ENCODE data around the gene MCM9.

Gene MCM9

GRCh38 chr6:118791499-118791898, 143.5 kb downstream of the MCM9 start:
- no peak overlapping the region for H3K27ac ChIP-seq (ENCODE audit: low read depth in 2 of 2, low read length in 2 of 2)
- H3K36me3 ChIP-seq (ENCODE audit: control insufficient read depth in 2 of 2, insufficient read depth in 2 of 2, low read length in 2 of 2), result no peaks in the 10 kb centered on the region

DNA sequence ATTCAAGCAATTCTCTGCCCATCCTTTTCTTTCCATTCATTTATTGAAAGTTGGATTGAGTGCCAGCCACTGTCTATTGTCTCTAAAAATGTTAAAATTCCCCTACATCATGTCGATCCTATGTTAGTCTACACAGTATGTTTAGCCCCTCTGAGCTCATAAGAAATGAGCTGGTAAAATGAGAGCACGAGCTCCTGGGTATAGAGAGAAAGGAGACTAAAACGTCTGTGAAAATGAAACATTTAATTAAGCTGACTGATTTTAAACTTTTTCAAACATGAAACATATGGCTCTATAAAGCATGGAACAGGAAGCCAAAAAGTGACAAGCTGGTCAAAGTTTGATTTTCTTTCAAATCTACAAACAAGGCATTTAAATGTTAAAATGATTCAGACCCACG, 145.0 kb downstream of the MCM9 start:
- Histone ChIP-seq H3K4me1 (ENCODE audit: control insufficient read depth in 2 of 2, insufficient read depth in 2 of 2, low read length in 2 of 2) (no peaks in the 10 kb centered on the region), H3K9ac (ENCODE audit: low read depth in 1 of 2, low read length in 2 of 2) (no peak overlapping the region), H3K4me3 (ENCODE audit: low read length in 2 of 2) (no peak overlapping the region), H3K27me3 (ENCODE audit: control insufficient read depth in 2 of 2, insufficient read depth in 2 of 2, low read length in 2 of 2) (no peaks in the 10 kb centered on the region), H3K9me3 (ENCODE audit: control insufficient read depth in 2 of 2, low read length in 2 of 2) (no peaks in the 10 kb centered on the region), H3K36me3 (ENCODE audit: control insufficient read depth in 2 of 2, insufficient read depth in 2 of 2, low read length in 2 of 2) (no peaks in the 10 kb centered on the region), H3K27ac (ENCODE audit: low read depth in 2 of 2, low read length in 2 of 2) (no peak overlapping the region)

More at GRCh38 chr6:118791499-118791898, 143.5 kb downstream of the MCM9 start:
- Histone ChIP-seq H3K27me3 (ENCODE audit: control insufficient read depth in 2 of 2, insufficient read depth in 2 of 2, low read length in 2 of 2) (no peaks in the 10 kb centered on the region), H3K9me3 (ENCODE audit: control insufficient read depth in 2 of 2, low read length in 2 of 2) (no peaks in the 10 kb centered on the region), H3K4me1 (ENCODE audit: control insufficient read depth in 2 of 2, insufficient read depth in 2 of 2, low read length in 2 of 2) (no peaks in the 10 kb centered on the region), H3K9ac (ENCODE audit: low read depth in 1 of 2, low read length in 2 of 2) (no peak overlapping the region), H3K4me3 (ENCODE audit: low read length in 2 of 2) (no peak overlapping the region)

DNA sequence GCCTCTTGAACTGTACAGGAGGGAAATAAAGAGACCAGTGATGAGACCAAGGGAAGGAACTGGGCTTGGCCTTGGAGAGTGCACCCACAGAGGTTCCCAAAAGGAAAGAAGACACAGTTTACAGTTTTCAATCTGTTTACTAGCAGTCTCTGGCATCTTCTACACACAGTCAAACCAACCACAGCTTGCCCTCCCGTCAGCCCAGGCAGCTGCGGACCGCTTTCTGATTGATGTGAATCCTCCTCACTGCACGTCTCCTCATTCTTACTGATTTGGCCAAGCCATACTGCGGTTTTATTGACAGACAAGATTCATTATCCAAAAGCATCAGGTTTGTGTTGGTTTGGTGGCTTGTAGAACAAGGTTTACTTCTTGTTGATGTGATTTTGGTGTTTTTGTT, 145.5 kb downstream of the MCM9 start:
- Histone ChIP-seq H3K27ac (ENCODE audit: low read depth in 2 of 2, low read length in 2 of 2) (no peak overlapping the region), H3K9ac (ENCODE audit: low read depth in 1 of 2, low read length in 2 of 2) (no peak overlapping the region), H3K36me3 (ENCODE audit: control insufficient read depth in 2 of 2, insufficient read depth in 2 of 2, low read length in 2 of 2) (no peaks in the 10 kb centered on the region), H3K27me3 (ENCODE audit: control insufficient read depth in 2 of 2, insufficient read depth in 2 of 2, low read length in 2 of 2) (no peaks in the 10 kb centered on the region), H3K4me3 (ENCODE audit: low read length in 2 of 2) (no peak overlapping the region), H3K4me1 (ENCODE audit: control insufficient read depth in 2 of 2, insufficient read depth in 2 of 2, low read length in 2 of 2) (no peaks in the 10 kb centered on the region), H3K9me3 (ENCODE audit: control insufficient read depth in 2 of 2, low read length in 2 of 2) (no peaks in the 10 kb centered on the region)

- Histone ChIP-seq H3K36me3 (ENCODE audit: control insufficient read depth in 2 of 2, insufficient read depth in 2 of 2, low read length in 2 of 2) (no peaks in the 10 kb centered on the region), H3K27me3 (ENCODE audit: control insufficient read depth in 2 of 2, insufficient read depth in 2 of 2, low read length in 2 of 2) (no peaks in the 10 kb centered on the region), H3K4me1 (ENCODE audit: control insufficient read depth in 2 of 2, insufficient read depth in 2 of 2, low read length in 2 of 2) (no peaks in the 10 kb centered on the region), H3K27ac (ENCODE audit: low read depth in 2 of 2, low read length in 2 of 2) (no peak overlapping the region), H3K9ac (ENCODE audit: low read depth in 1 of 2, low read length in 2 of 2) (no peak overlapping the region), H3K4me3 (ENCODE audit: low read length in 2 of 2) (no peak overlapping the region), H3K9me3 (ENCODE audit: control insufficient read depth in 2 of 2, low read length in 2 of 2) (no peaks in the 10 kb centered on the region)
Measured at GRCh38 chr6:118788702-118789101, 146.3 kb downstream of the MCM9 start.

- Histone ChIP-seq H3K9me3 (ENCODE audit: control insufficient read depth in 2 of 2, low read length in 2 of 2) (no peaks in the 10 kb centered on the region), H3K36me3 (ENCODE audit: control insufficient read depth in 2 of 2, insufficient read depth in 2 of 2, low read length in 2 of 2) (no peaks in the 10 kb centered on the region), H3K4me3 (ENCODE audit: low read length in 2 of 2) (no peak overlapping the region), H3K27ac (ENCODE audit: low read depth in 2 of 2, low read length in 2 of 2) (no peak overlapping the region), H3K27me3 (ENCODE audit: control insufficient read depth in 2 of 2, insufficient read depth in 2 of 2, low read length in 2 of 2) (no peaks in the 10 kb centered on the region), H3K9ac (ENCODE audit: low read depth in 1 of 2, low read length in 2 of 2) (no peak overlapping the region), H3K4me1 (ENCODE audit: control insufficient read depth in 2 of 2, insufficient read depth in 2 of 2, low read length in 2 of 2) (no peaks in the 10 kb centered on the region)
Measured at GRCh38 chr6:118787724-118788423, 147.1 kb downstream of the MCM9 start.

GRCh38 chr6:118786596-118787453, 148.1 kb downstream of the MCM9 start:
- no peaks in the 10 kb centered on the region for H3K4me1 ChIP-seq (ENCODE audit: control insufficient read depth in 2 of 2, insufficient read depth in 2 of 2, low read length in 2 of 2)
- H3K9me3 ChIP-seq (ENCODE audit: control insufficient read depth in 2 of 2, low read length in 2 of 2), result no peaks in the 10 kb centered on the region
- H3K27me3 ChIP-seq (ENCODE audit: control insufficient read depth in 2 of 2, insufficient read depth in 2 of 2, low read length in 2 of 2), result no peaks in the 10 kb centered on the region
- no peak overlapping the region for H3K4me3 ChIP-seq (ENCODE audit: low read length in 2 of 2)
- no peak overlapping the region for H3K9ac ChIP-seq (ENCODE audit: low read depth in 1 of 2, low read length in 2 of 2)
- no peak overlapping the region for H3K27ac ChIP-seq (ENCODE audit: low read depth in 2 of 2, low read length in 2 of 2)
- H3K36me3 ChIP-seq (ENCODE audit: control insufficient read depth in 2 of 2, insufficient read depth in 2 of 2, low read length in 2 of 2), result no peaks in the 10 kb centered on the region

DNA sequence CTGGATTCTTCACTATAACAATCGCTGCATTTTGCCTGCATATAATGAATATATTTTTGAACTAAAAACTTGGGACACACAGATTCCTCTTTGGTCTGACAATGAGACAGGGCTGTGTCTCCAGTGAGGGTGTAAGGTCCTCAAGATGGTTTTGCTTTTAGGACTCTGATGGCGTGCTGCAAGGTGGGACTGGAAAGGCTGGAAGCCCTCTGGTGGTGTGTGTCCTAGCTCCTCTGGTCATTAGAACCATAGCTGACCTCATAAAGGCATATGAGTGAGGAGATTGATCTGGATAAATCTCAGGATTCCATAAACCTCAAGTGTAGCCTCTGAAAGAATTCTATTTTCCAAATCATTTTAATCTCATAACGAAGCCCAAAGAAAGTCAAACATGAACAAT, 149.4 kb downstream of the MCM9 start:
- no peaks in the 10 kb centered on the region for H3K4me1 ChIP-seq (ENCODE audit: control insufficient read depth in 2 of 2, insufficient read depth in 2 of 2, low read length in 2 of 2)
- no peaks in the 10 kb centered on the region for H3K36me3 ChIP-seq (ENCODE audit: control insufficient read depth in 2 of 2, insufficient read depth in 2 of 2, low read length in 2 of 2)
- no peak overlapping the region for H3K9ac ChIP-seq (ENCODE audit: low read depth in 1 of 2, low read length in 2 of 2)
- H3K4me3 ChIP-seq (ENCODE audit: low read length in 2 of 2), result no peak overlapping the region
- H3K27me3 ChIP-seq (ENCODE audit: control insufficient read depth in 2 of 2, insufficient read depth in 2 of 2, low read length in 2 of 2), result no peaks in the 10 kb centered on the region
- no peak overlapping the region for H3K27ac ChIP-seq (ENCODE audit: low read depth in 2 of 2, low read length in 2 of 2)
- no peaks in the 10 kb centered on the region for H3K9me3 ChIP-seq (ENCODE audit: control insufficient read depth in 2 of 2, low read length in 2 of 2)

DNA sequence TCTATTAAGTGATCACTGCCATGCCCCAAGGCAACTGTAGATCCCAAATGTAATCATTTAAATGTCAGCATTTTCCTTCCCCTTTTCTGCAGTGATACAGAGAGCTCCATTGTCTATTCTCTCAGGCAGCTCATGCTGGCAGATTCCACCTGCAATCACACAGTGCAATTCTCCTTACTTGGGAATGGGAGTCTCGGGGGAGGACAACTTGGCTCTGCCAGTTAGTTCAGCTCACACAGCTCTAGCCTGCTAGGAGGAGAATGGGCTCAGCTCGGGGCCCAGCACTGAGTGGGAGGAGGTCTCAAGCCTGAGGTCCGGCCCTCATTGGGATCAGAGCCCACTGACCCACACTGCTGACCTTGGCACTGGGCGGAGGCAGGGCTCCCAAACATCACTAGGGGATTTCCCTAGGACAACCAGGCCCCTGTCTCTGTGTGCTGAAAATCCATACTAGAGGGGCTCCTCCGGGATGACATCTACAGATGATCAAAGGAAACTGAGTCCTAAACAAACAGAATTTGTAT, 150.3 kb downstream of the MCM9 start:
- no peak overlapping the region for H3K9ac ChIP-seq (ENCODE audit: low read depth in 1 of 2, low read length in 2 of 2)

DNA sequence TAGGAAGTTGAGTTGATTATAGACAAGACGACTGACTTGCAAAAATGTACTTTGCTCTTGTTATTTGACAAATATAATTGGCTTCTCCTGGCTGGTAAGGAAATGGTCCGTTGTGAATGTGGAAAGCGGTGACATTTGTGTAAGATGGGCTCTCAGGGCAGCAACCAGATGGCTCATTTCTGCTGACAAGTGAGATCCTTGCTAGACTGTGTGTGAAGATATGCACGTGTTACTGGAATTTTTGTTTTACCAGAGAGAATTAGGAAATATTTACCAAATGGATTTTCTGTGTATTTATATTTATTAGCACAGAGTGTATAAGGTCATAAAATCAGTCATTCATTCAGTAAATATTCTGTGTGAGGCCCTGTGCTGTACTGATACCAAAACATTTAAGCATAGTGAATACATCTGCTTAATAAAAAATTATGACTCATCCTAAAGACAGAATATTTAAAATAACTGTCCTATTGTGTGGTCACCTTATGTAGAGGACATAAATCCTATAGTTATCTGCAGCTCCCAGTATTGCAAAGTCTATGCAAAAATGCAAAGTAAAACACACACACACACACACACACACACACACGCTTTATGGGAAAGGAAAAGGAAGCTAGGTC, 150.9 kb downstream of the MCM9 start:
- H3K27me3 ChIP-seq (ENCODE audit: control insufficient read depth in 2 of 2, insufficient read depth in 2 of 2, low read length in 2 of 2), result no peaks in the 10 kb centered on the region
- no peaks in the 10 kb centered on the region for H3K4me1 ChIP-seq (ENCODE audit: control insufficient read depth in 2 of 2, insufficient read depth in 2 of 2, low read length in 2 of 2)
- no peak overlapping the region for H3K9ac ChIP-seq (ENCODE audit: low read depth in 1 of 2, low read length in 2 of 2)
- no peaks in the 10 kb centered on the region for H3K36me3 ChIP-seq (ENCODE audit: control insufficient read depth in 2 of 2, insufficient read depth in 2 of 2, low read length in 2 of 2)
- no peak overlapping the region for H3K27ac ChIP-seq (ENCODE audit: low read depth in 2 of 2, low read length in 2 of 2)
- H3K4me3 ChIP-seq (ENCODE audit: low read length in 2 of 2), result no peak overlapping the region
- no peaks in the 10 kb centered on the region for H3K9me3 ChIP-seq (ENCODE audit: control insufficient read depth in 2 of 2, low read length in 2 of 2)

More for the DNA sequence above, 150.3 kb downstream of the MCM9 start:
- Histone ChIP-seq H3K36me3 (ENCODE audit: control insufficient read depth in 2 of 2, insufficient read depth in 2 of 2, low read length in 2 of 2) (no peaks in the 10 kb centered on the region), H3K9me3 (ENCODE audit: control insufficient read depth in 2 of 2, low read length in 2 of 2) (no peaks in the 10 kb centered on the region), H3K4me3 (ENCODE audit: low read length in 2 of 2) (no peak overlapping the region), H3K4me1 (ENCODE audit: control insufficient read depth in 2 of 2, insufficient read depth in 2 of 2, low read length in 2 of 2) (no peaks in the 10 kb centered on the region), H3K27ac (ENCODE audit: low read depth in 2 of 2, low read length in 2 of 2) (peak overlapping the region in 1 of 2 donors; percentile 15), H3K27me3 (ENCODE audit: control insufficient read depth in 2 of 2, insufficient read depth in 2 of 2, low read length in 2 of 2) (no peaks in the 10 kb centered on the region)

GRCh38 chr6:118782651-118783050, 152.3 kb downstream of the MCM9 start:
- Histone ChIP-seq H3K9me3 (ENCODE audit: control insufficient read depth in 2 of 2, low read length in 2 of 2) (no peaks in the 10 kb centered on the region), H3K4me1 (ENCODE audit: control insufficient read depth in 2 of 2, insufficient read depth in 2 of 2, low read length in 2 of 2) (no peaks in the 10 kb centered on the region), H3K4me3 (ENCODE audit: low read length in 2 of 2) (no peak overlapping the region), H3K27ac (ENCODE audit: low read depth in 2 of 2, low read length in 2 of 2) (no peak overlapping the region), H3K27me3 (ENCODE audit: control insufficient read depth in 2 of 2, insufficient read depth in 2 of 2, low read length in 2 of 2) (no peaks in the 10 kb centered on the region), H3K36me3 (ENCODE audit: control insufficient read depth in 2 of 2, insufficient read depth in 2 of 2, low read length in 2 of 2) (no peaks in the 10 kb centered on the region), H3K9ac (ENCODE audit: low read depth in 1 of 2, low read length in 2 of 2) (no peak overlapping the region)
